ENCODE data around the gene AP3S2. TPM values are rescaled to one million over a fixed set of nuclear protein-coding genes. Genes with fewer than 3 reads are reported as not detected.

Gene AP3S2
- total and polyA plus RNA-seq, 2 of the 4 experiments (the other 2 are of a cell fraction): 12.6 to 34.1 TPM

GRCh38 chr15:89926158-89926557 is 32.4 kb upstream of the AP3S2 start:
- Histone ChIP-seq H3K4ac (ENCODE audit: low read depth, low read length) (no peak overlapping the region), H3K36me3 (ENCODE audit: control insufficient read depth, insufficient read depth, low read length) (no peaks in the 10 kb centered on the region), H4K20me1 (ENCODE audit: insufficient read depth, low read length) (no peaks in the 10 kb centered on the region), H3K4me1 (ENCODE audit: control insufficient read depth, insufficient read depth, low read length) (no peaks in the 10 kb centered on the region), H3K9ac (ENCODE audit: low read depth, low read length) (no peak overlapping the region), H3K18ac (ENCODE audit: low read depth, low read length) (no peak overlapping the region), H2BK15ac (ENCODE audit: low read depth, low read length) (no peak overlapping the region), H3K4me3 (ENCODE audit: insufficient read depth, low read depth, low read length) (no peak overlapping the region), H4K5ac (ENCODE audit: low read depth, low read length) (no peak overlapping the region), H2BK120ac (ENCODE audit: low read depth, low read length) (no peak overlapping the region), H3K9me3 (ENCODE audit: control insufficient read depth, insufficient read depth, low read length) (no peaks in the 10 kb centered on the region), H3K27ac (ENCODE audit: insufficient read depth, low read length) (no peak overlapping the region), H2BK20ac (ENCODE audit: low read depth, low read length) (no peak overlapping the region), H3K9me1 (ENCODE audit: insufficient read depth, low read length) (no peaks in the 10 kb centered on the region), H3K14ac (replicated peaks; ENCODE audit: low read depth, low read length) (no peak overlapping the region), H2AFZ (replicated peaks; ENCODE audit: low read length, poor library complexity) (no peak overlapping the region), H4K91ac (ENCODE audit: insufficient read depth, low read depth, low read length) (no peak overlapping the region), H4K8ac (ENCODE audit: low read depth in 2 of 2, low read length in 2 of 2) (no peak overlapping the region), H2BK5ac (ENCODE audit: low read depth, low read length, poor library complexity, severe bottlenecking) (no peak overlapping the region), H3K79me1 (ENCODE audit: low read depth in 1 of 2, low read length in 2 of 2) (no peaks in the 10 kb centered on the region), H2AK9ac (replicated peaks; ENCODE audit: low read depth, low read length, poor library complexity) (no peak overlapping the region), H2AK5ac (ENCODE audit: low read depth, low read length) (no peak overlapping the region), H3K56ac (ENCODE audit: extremely low read depth, insufficient read depth, low read length) (no peak overlapping the region), H3K27me3 (ENCODE audit: control insufficient read depth, insufficient read depth, low read length) (peaks cover 15% of the 10 kb centered on the region), H3K4me2 (ENCODE audit: low read depth, low read length) (no peak overlapping the region), H3K23ac (ENCODE audit: low read depth, low read length) (no peak overlapping the region)
- no CpG with 5 or more reads among the region's 2 CpGs for WGBS, 2 experiments (ENCODE audit: extremely low coverage in 2 of 2, insufficient read length in 1 of 2)
- ChIA-PET CTCF (no interaction called here), POLR2A (ENCODE audit: unreplicated experiment) (no interaction called here)
- ATAC-seq (ENCODE audit: low read depth) (no peak), DNase-seq (no peak)
- TF ChIP-seq POLR2A (IDR thresholded peaks at IDR 0.05; ENCODE audit: low read depth, low read length) (no peak), RAD21 (IDR thresholded peaks at IDR 0.05; ENCODE audit: low read length) (no peak)
- dilution Hi-C loops (cut with HindIII; ENCODE audit: low sequenced_read_pairs, unreplicated experiment) (no loop called here), in situ Hi-C loops (cut with MboI; ENCODE audit: low sequenced_read_pairs) (no loop called here), intact Hi-C loops (cut with micrococcal nuclease) (no loop called here)
- no TSS peak for BruUV-seq (replicated peaks)
